ENCODE data around the gene CYP4V2.
"Not testable (repeated sequence)": the region's sequence is repeated elsewhere in the genome, so short reads cannot be mapped to it uniquely, and the experiment has no call there.

Gene CYP4V2

GRCh38 chr4:186234367-186234766, 43.0 kb downstream of the CYP4V2 start:
- no peak for DNase-seq (ENCODE audit: low read depth)

DNA sequence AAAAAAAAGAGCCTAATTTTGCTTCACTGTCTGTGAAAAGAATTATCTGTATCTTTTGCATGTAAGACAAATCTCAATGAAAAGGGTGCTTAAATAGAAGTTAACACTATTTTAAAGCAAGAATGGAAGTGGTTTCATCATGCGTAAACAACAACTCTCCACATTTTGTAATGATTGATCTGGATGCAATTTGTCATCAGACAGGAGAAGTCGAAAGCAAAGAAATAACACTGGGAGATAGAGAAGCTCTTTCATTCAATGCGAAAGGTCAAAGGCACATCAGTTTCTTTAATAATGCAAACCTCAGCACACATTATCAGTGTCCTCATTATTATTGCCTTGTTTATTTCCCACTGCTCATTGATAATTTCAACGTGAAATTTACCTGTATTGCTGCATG, 44.8 kb downstream of the CYP4V2 start:
- DNase-seq (ENCODE audit: low read depth), result no peak

GRCh38 chr4:186240452-186240847, 49.1 kb downstream of the CYP4V2 start:
- no peak for DNase-seq (ENCODE audit: low read depth)

GRCh38 chr4:186240848-186241491, 49.6 kb downstream of the CYP4V2 start:
- DNase-seq (ENCODE audit: low read depth), result no peak

GRCh38 chr4:186241616-186242015, 50.2 kb downstream of the CYP4V2 start:
- DNase-seq (ENCODE audit: low read depth), result no peak

GRCh38 chr4:186242031-186242430, 50.7 kb downstream of the CYP4V2 start:
- DNase-seq (ENCODE audit: low read depth), result not testable (repeated sequence)

DNA sequence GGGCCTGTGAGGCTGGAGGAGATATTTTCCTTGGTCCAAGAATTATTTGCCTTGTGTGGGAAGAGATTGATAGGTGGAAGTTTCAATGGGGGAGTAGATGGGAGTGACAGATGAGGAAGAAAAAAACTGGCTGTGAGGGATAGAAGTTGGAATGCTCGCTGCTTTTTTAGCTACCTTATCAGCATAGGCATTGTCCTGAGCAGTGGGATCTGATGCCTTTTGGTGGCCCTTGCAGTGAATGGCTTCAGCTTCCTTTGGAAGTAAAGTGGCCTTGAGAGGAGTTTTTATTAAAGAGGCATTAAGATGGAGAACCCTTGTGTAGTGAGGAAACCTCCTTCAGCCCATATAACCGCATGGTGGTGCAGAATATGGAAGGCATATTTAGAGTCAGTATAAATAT, 52.0 kb downstream of the CYP4V2 start:
- DNase-seq (ENCODE audit: low read depth), result no peak

GRCh38 chr4:186244835-186245234, 53.5 kb downstream of the CYP4V2 start:
- DNase-seq (ENCODE audit: low read depth), result no peak

GRCh38 chr4:186247062-186247752, 55.8 kb downstream of the CYP4V2 start:
- not testable (repeated sequence) for DNase-seq (ENCODE audit: low read depth)

DNA sequence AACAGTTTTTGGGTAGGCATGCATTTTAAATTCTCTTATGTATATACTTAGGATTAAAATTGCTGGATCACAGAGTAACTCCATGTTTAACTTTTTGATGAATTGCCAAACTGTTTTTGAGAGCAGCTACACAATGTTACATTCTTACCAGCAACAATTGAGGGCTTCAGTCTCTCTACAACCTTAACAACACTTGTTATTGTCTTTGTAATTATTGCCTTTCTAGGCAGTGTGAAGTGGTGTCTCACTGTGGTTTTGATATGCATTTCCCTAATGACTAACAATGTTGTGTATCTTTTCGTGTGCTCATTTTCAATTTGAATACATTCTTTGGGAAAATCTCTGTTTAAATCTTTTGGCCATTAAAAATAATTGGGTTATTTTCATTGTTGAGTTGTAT, 57.3 kb downstream of the CYP4V2 start:
- no peak for DNase-seq (ENCODE audit: low read depth)

DNA sequence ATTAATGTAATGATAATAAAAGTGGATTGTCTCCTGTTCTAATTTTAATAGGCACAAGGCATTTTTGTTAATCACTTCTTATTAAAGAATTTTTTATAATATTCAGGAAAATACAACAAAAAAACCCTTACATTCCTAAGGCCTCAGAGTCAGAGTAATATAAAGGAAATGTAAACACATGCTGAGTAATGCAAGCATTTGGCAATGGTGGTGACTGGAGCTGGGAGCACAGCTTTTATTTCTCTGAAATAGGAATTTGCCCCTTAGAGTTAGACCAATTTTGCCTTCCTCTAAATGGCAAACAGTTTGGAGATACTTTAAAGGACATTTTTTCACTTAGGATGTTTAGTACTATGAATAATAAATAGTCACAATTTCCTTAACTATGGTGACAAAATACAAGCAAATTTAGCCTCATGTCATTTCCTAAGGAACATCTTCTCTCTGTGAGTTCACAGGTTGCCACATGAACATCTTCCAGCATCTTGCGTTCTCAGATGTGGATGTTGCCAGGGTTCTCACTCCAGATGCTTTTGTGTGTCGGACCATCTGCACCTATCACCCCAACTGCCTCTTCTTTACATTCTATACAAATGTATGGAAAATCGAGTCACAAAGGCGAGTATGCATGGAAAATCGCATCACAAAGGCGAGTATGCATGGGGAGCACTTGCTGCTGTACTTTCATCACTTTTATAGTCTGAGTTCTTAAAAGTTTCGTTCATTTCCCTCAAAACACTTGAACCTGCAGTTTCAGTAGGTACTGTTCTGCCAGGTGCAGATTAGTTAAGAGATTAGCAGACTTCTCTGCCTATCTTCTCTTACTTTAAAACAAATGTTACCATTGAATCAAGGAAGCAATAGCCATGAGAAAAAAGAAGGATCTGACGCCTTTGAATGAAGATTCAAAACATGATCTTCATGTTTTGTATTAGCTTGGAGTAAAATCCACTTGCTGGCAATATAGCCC, 58.7 kb downstream of the CYP4V2 start:
- no peak for DNase-seq (ENCODE audit: low read depth)

DNA sequence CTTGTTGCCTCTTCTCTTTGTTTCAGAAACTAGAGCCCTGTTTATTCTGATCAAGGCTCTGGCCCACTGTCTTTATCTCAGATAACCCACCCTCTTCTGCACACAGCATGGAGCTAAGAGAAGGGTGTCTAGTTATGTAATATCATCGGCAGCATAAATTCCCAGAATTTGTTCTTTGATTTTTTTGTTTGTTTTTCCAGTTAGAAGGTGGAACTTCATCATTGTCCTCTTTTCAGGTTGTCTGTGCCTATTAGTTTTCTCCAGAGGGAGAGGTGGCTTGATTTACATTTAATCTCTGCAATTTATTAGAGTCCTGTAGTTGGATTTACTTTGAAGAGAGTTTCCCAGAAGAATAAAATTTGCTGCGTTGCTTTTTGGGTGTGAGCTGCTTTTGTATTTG, 59.4 kb downstream of the CYP4V2 start:
- no peak for DNase-seq (ENCODE audit: low read depth)

DNA sequence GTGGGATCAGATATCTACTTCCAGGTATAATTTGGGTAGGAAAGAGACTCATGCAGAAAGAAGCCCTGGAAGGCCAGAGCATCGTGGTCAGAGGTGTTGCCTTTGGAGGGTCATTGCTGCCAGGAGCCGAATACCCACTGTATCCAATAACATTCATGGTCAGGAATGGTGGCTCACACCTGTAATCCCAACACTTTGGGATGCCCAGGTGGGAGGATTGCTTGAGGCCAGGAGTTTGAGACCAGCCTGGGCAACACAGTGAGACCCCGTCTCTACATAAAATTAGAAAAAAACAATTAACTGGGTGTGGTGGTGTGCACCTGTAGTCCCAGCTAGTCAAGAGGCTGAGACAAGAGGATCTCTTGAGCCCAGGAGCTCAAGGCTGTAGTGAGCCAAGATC, 63.8 kb downstream of the CYP4V2 start:
- no peak for DNase-seq (ENCODE audit: low read depth)

DNA sequence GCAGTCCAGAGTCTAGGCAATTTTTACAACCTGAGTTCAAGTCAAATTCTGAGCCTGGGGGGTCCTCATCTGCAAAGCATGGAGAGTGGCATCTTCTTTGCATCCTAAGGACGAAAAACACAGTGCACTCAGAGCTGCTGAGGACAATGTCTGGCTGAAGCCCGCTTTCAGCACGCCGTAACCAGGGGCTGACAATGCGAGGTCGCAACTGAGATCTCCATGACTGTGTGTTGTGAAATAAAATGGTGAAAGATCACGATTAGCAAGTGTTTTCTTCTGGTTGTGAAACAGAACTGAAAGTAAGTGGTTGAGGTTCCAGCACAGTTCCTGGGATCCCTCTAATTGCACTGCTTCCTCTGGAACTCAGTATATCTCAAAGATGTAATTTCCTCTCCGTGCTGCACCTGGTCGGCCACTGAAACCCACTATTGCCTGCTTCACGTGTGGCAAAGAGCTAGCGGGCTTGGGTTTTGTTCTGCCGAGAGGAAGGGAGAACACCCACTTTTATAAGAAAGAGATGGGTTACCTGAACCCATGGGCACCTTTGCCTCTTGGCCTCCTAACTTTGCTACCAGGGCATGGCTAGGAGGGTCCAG, 66.9 kb downstream of the CYP4V2 start:
- DNase-seq (ENCODE audit: low read depth), result no peak

GRCh38 chr4:186260117-186260503, 68.7 kb downstream of the CYP4V2 start:
- no peak for DNase-seq (ENCODE audit: low read depth)

All from GM04504 (cell line).